Measurements from ENCODE around the gene TBC1D4. TPM values are rescaled to one million over a fixed set of nuclear protein-coding genes. Genes with fewer than 3 reads are reported as not detected.

TBC1D4 gene
- total RNA-seq, 1 experiment from 2014 or later, result 15.1 TPM

DNA sequence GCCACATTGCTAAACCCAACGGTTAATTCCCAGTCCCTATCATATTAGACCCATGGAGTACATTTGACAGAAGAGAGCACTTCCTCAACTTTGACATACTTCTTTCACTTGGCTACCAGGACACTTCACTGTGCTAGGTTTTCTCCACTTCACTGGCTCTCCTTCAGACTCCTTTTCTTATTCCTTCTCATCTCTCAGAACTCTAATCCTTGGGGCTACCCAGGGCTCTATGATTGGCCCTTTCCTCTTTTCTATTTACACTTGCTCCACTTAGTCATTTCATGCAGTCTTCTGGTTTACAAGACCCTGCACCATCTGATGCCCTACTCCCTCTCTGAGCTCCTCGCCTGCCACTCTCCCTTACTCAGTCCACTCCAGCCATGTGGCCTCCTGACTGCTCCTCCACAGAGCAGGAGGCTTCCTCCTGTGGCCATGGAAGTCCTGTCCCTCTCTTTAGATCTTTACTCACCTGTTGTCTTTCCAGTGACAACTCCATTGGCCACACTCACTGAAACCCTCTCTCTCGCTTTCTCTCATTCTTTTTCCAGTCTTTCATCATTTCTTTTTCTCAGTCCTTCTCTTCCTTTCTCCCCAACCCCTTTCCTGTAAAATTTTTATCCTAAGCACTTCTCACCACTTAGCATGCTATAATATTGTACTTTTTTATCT, 90.4 kb downstream of the TBC1D4 start:
- H3F3A ChIP-seq (ENCODE audit: low read length, unreplicated experiment), result no peaks in the 10 kb centered on the region
- no peak overlapping the region for H3K4me2 ChIP-seq (ENCODE audit: low read length)
- ATAC-seq, result no peak; the same call in 1 of the 2 replicates
- no peaks in the 10 kb centered on the region for H3K79me2 ChIP-seq (ENCODE audit: low read length)
- H3K9ac ChIP-seq (ENCODE audit: low read length), result no peak overlapping the region
- POLR2A ChIA-PET (ENCODE audit: unreplicated experiment), result no interaction called here
- no peaks in the 10 kb centered on the region for H3K4me1 ChIP-seq (ENCODE audit: insufficient read depth, low read length)
- H3K36me3 ChIP-seq (ENCODE audit: low read depth, low read length), result no peaks in the 10 kb centered on the region
- no peaks in the 10 kb centered on the region for H4K20me1 ChIP-seq (ENCODE audit: low read length)
- CTCF ChIA-PET, result interaction anchor here (0.6 kb wide), 1 partner anchor 20 kb away, joined by 10 read pairs; no protein-coding TSS in a partner anchor
- BruUV-seq (replicated peaks), result no TSS peak
- no peaks in the 10 kb centered on the region for H3K9me3 ChIP-seq (ENCODE audit: low read length)
- no peaks in the 10 kb centered on the region for H3K27me3 ChIP-seq (ENCODE audit: low read length)
- H2AFZ ChIP-seq (ENCODE audit: low read length), result no peak overlapping the region
- no peak overlapping the region for H3K4me3 ChIP-seq (ENCODE audit: low read length)
- no peak for TF ChIP-seq CTCF (conservative IDR thresholded peaks at IDR 0.05; ENCODE audit: low read depth, low read length)
- no peak for TF ChIP-seq EZH2 (IDR thresholded peaks at IDR 0.05; ENCODE audit: low read length, unreplicated experiment)
- no peak for TF ChIP-seq EZH2phosphoT487 (IDR thresholded peaks at IDR 0.05; ENCODE audit: borderline replicate concordance, low read length)
- H3K9me2 ChIP-seq (replicated peaks; ENCODE audit: low read length), result no peaks in the 10 kb centered on the region
- H3K27ac ChIP-seq (ENCODE audit: low read length), result no peak overlapping the region
- no peak for DNase-seq
- intact Hi-C loops (cut with micrococcal nuclease), result no loop called here

DNA sequence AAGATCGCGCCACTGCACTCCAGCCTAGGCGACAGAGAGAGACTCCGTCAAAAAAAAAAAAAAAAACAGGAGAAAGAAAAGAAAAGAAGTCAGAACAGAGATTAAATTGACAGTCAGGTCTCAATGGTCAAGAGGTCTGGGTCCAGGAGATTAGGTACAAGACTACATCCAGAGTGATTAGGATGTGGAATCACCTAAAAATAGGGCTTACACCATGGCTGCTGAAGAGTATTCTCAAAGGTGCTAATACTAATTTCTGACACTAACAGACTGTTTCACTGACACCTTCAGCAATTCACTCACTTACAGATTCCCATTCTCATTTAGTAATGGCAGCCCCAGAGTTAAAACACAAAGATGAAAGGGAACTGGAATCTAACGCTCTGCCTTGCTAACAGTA, 91.7 kb downstream of the TBC1D4 start:
- no peak overlapping the region for H2AFZ ChIP-seq (ENCODE audit: low read length)
- no peaks in the 10 kb centered on the region for H3K36me3 ChIP-seq (ENCODE audit: low read depth, low read length)
- no peak for DNase-seq
- intact Hi-C loops (cut with micrococcal nuclease), result no loop called here
- H3K4me3 ChIP-seq (ENCODE audit: low read length), result no peak overlapping the region
- H3F3A ChIP-seq (ENCODE audit: low read length, unreplicated experiment), result no peaks in the 10 kb centered on the region
- no peaks in the 10 kb centered on the region for H3K27me3 ChIP-seq (ENCODE audit: low read length)
- no peak for ATAC-seq
- H3K9me2 ChIP-seq (replicated peaks; ENCODE audit: low read length), result no peaks in the 10 kb centered on the region
- H3K9ac ChIP-seq (ENCODE audit: low read length), result no peak overlapping the region
- TF ChIP-seq EZH2phosphoT487 (IDR thresholded peaks at IDR 0.05; ENCODE audit: borderline replicate concordance, low read length), result no peak
- TF ChIP-seq CTCF (conservative IDR thresholded peaks at IDR 0.05; ENCODE audit: low read depth, low read length), result no peak
- no peak for TF ChIP-seq EZH2 (IDR thresholded peaks at IDR 0.05; ENCODE audit: low read length, unreplicated experiment)
- BruUV-seq (replicated peaks), result no TSS peak
- no peaks in the 10 kb centered on the region for H3K4me1 ChIP-seq (ENCODE audit: insufficient read depth, low read length)
- no peaks in the 10 kb centered on the region for H3K9me3 ChIP-seq (ENCODE audit: low read length)
- ChIA-PET CTCF (no interaction called here), POLR2A (ENCODE audit: unreplicated experiment) (no interaction called here)
- no peaks in the 10 kb centered on the region for H3K79me2 ChIP-seq (ENCODE audit: low read length)
- H4K20me1 ChIP-seq (ENCODE audit: low read length), result no peaks in the 10 kb centered on the region
- no peak overlapping the region for H3K27ac ChIP-seq (ENCODE audit: low read length)
- no peak overlapping the region for H3K4me2 ChIP-seq (ENCODE audit: low read length)

GRCh38 chr13:75385708-75386083, 96.3 kb downstream of the TBC1D4 start:
- Histone ChIP-seq H3K27me3 (ENCODE audit: low read length) (no peaks in the 10 kb centered on the region), H3K4me2 (ENCODE audit: low read length) (no peak overlapping the region), H4K20me1 (ENCODE audit: low read length) (no peaks in the 10 kb centered on the region), H3K9me2 (replicated peaks; ENCODE audit: low read length) (no peaks in the 10 kb centered on the region), H2AFZ (ENCODE audit: low read length) (no peak overlapping the region), H3K9ac (ENCODE audit: low read length) (no peak overlapping the region), H3K4me1 (ENCODE audit: insufficient read depth, low read length) (no peaks in the 10 kb centered on the region), H3K9me3 (ENCODE audit: low read length) (no peaks in the 10 kb centered on the region), H3K36me3 (ENCODE audit: low read depth, low read length) (no peaks in the 10 kb centered on the region), H3F3A (ENCODE audit: low read length, unreplicated experiment) (no peaks in the 10 kb centered on the region), H3K4me3 (ENCODE audit: low read length) (no peak overlapping the region), H3K27ac (ENCODE audit: low read length) (no peak overlapping the region), H3K79me2 (ENCODE audit: low read length) (no peaks in the 10 kb centered on the region)
- no TSS peak for BruUV-seq (replicated peaks)
- POLR2A ChIA-PET (ENCODE audit: unreplicated experiment), result no interaction called here
- DNase-seq (no peak), ATAC-seq (no peak)
- TF ChIP-seq EZH2phosphoT487 (IDR thresholded peaks at IDR 0.05; ENCODE audit: borderline replicate concordance, low read length) (no peak), CTCF (conservative IDR thresholded peaks at IDR 0.05; ENCODE audit: low read depth, low read length) (no peak), EZH2 (IDR thresholded peaks at IDR 0.05; ENCODE audit: low read length, unreplicated experiment) (no peak)
- intact Hi-C loops (cut with micrococcal nuclease), result no loop called here
- CTCF ChIA-PET, result no interaction called here
